Neuronal stem cell (in vitro differentiated cells): ENCODE results near the gene FAM209B.
A peak's percentile ranks its signal among the peaks of the same experiment; 100 is the strongest.

Source experiments
- DNase-seq: peaks from one replicate; pipeline ENCODE4 v3.0.0-alpha.2; 2013; ENCODE audit warnings: low spot score
- H2AFZ ChIP-seq: one replicate; pipeline ENCODE4 v1.6.1; 2013; ENCODE audit warnings: mild to moderate bottlenecking, low read length, inconsistent platforms
- H2AK5ac ChIP-seq: 2 replicates; pipeline ENCODE4 v1.6.1; 2013; ENCODE audit warnings: low read depth, mild to moderate bottlenecking, inconsistent platforms, low read length, moderate library complexity, mixed read lengths
- H2BK120ac ChIP-seq: 2 replicates; pipeline ENCODE4 v1.6.1; 2013; ENCODE audit warnings: low read depth, mild to moderate bottlenecking, inconsistent platforms, low read length, moderate library complexity, mixed read lengths
- H2BK12ac ChIP-seq: one replicate; pipeline ENCODE4 v1.6.1; 2013; ENCODE audit warnings: low read length, inconsistent platforms
- H2BK15ac ChIP-seq: 2 replicates; pipeline ENCODE4 v1.6.1; 2013; ENCODE audit warnings: mild to moderate bottlenecking, low read length, inconsistent platforms, mixed read lengths
- H2BK5ac ChIP-seq: one replicate; pipeline ENCODE4 v1.6.1; 2013; ENCODE audit warnings: inconsistent platforms, mild to moderate bottlenecking, low read length, moderate library complexity
- H3K14ac ChIP-seq: one replicate; pipeline ENCODE4 v1.6.1; 2013; ENCODE audit warnings: low read length, inconsistent platforms
- H3K18ac ChIP-seq: 2 replicates; pipeline ENCODE4 v1.6.1; 2013; ENCODE audit warnings: low read length, inconsistent platforms
- H3K23ac ChIP-seq: 2 replicates; pipeline ENCODE4 v1.6.1; 2013; ENCODE audit warnings: low read depth, mild to moderate bottlenecking, mixed read lengths, low read length, inconsistent platforms; ENCODE audit not compliant: poor library complexity
- H3K27ac ChIP-seq: replicated peaks from 3 replicates; pipeline ENCODE4 v1.5.1; 2013; ENCODE audit warnings: low read length, inconsistent platforms
- H3K27me3 ChIP-seq, 3 experiments: 2 replicates each; pipeline ENCODE4 v1.6.1; 2013; ENCODE audit warnings: low read length in 3 of 3, mild to moderate bottlenecking in 2 of 3, inconsistent platforms in 1 of 3, low read depth in 1 of 3, mixed read lengths in 1 of 3, moderate library complexity in 1 of 3; ENCODE audit not compliant: control insufficient read depth in 3 of 3, insufficient read depth in 3 of 3
- H3K36me3 ChIP-seq, 2 donors: replicated peaks in 1 of 2; 2 replicates each; pipeline ENCODE4 v1.6.1; 2013; ENCODE audit warnings: low read length in 2 of 2; ENCODE audit not compliant: control insufficient read depth in 2 of 2, insufficient read depth in 2 of 2
- H3K4ac ChIP-seq: 2 replicates; pipeline ENCODE4 v1.6.1; 2013; ENCODE audit warnings: inconsistent platforms, mild to moderate bottlenecking, low read length, moderate library complexity
- H3K4me1 ChIP-seq, 2 donors: 1 replicate in 1 of 2; 2 replicates in 1 of 2; pipeline ENCODE4 v1.6.1; 2013; ENCODE audit warnings: low read length in 2 of 2, low read depth in 1 of 2; ENCODE audit not compliant: control insufficient read depth in 2 of 2, insufficient read depth in 1 of 2
- H3K4me2 ChIP-seq: one replicate; pipeline ENCODE4 v1.6.1; 2013; ENCODE audit warnings: mild to moderate bottlenecking, low read length, inconsistent platforms; ENCODE audit not compliant: insufficient read depth, poor library complexity, severe bottlenecking
- H3K4me3 ChIP-seq, 2 donors: 2 replicates each; pipeline ENCODE4 v1.5.1; 2013; ENCODE audit warnings: low read length in 2 of 2, mild to moderate bottlenecking in 2 of 2, inconsistent platforms in 1 of 2, moderate library complexity in 1 of 2
- H3K79me1 ChIP-seq: one replicate; pipeline ENCODE4 v1.6.1; 2013; ENCODE audit warnings: low read depth, mild to moderate bottlenecking, inconsistent platforms, low read length, moderate library complexity
- H3K9ac ChIP-seq: one replicate; pipeline ENCODE4 v1.6.1; 2013; ENCODE audit warnings: mild to moderate bottlenecking, low read depth, low read length, inconsistent platforms; ENCODE audit not compliant: poor library complexity
- H3K9me3 ChIP-seq, 2 donors: replicated peaks in 1 of 2; 2 replicates each; pipeline versions ENCODE3 to v1.6.1; 2013; ENCODE audit warnings: low read length in 2 of 2, mild to moderate bottlenecking in 2 of 2, inconsistent platforms in 1 of 2, low read depth in 1 of 2, mixed read lengths in 1 of 2, moderate library complexity in 1 of 2; ENCODE audit not compliant: control insufficient read depth in 2 of 2, insufficient read depth in 1 of 2
- H4K8ac ChIP-seq: one replicate; pipeline ENCODE4 v1.6.1; 2013; ENCODE audit warnings: low read depth, mild to moderate bottlenecking, inconsistent platforms, low read length, moderate library complexity
- H4K91ac ChIP-seq: one replicate; pipeline ENCODE4 v1.6.1; 2013; ENCODE audit warnings: low read length, low read depth, mild to moderate bottlenecking, inconsistent platforms; ENCODE audit not compliant: poor library complexity
- WGBS, 2 donors: extraction: QIAGEN DNeasy Blood & Tissue Kit; methylation state at CpG; one replicate each; pipeline ENCODE4 v1.1.7; 2013; ENCODE audit warnings: missing lambda C conversion rate in 2 of 2, mixed read lengths in 1 of 2; ENCODE audit not compliant: insufficient read length in 2 of 2, insufficient replicate concordance in 1 of 2; ENCODE audit errors: extremely low coverage in 2 of 2; 5-methylcytosine and 5-hydroxymethylcytosine counted together

FAM209B gene

DNA sequence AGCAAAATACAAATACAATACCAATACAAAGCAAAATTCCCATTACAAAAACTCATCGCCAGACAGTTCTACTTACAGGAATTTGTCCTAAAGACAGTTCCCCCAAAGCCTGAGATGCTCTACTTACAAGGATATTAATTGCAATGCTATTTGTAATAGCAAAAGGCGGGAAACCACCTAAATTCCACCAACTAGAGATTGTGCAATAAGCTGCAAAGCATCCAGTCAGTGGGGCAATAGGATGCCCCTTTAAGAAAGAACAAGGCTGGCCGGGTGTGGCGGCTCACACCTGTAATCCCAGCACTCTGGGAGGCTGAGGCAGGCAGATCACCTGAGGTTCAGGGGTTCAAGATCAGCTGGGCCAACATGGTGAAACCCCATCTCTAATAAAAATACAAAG, 39.1 kb downstream of the FAM209B start:
- no peak overlapping the region for H2BK120ac ChIP-seq
- no peak overlapping the region for H2BK5ac ChIP-seq
- no peak overlapping the region for H2AK5ac ChIP-seq
- WGBS, 2 donors = no CpG with 5 or more reads among the region's 4 CpGs
- no peak overlapping the region for H4K91ac ChIP-seq
- no peak overlapping the region for H3K27ac ChIP-seq
- H3K27me3 ChIP-seq = peaks cover 0 to 12% (median 0%) of the 10 kb centered on the region in 3 experiments
- no peaks in the 10 kb centered on the region for H3K36me3 ChIP-seq
- no peak overlapping the region for H2AFZ ChIP-seq
- H3K4me1 ChIP-seq = peaks cover 0 to 7% of the 10 kb centered on the region in 2 donors
- H3K79me1 ChIP-seq = no peaks in the 10 kb centered on the region
- no peak overlapping the region for H4K8ac ChIP-seq
- H3K4me3 ChIP-seq = no peak overlapping the region
- H3K9me3 ChIP-seq = no peaks in the 10 kb centered on the region
- no peak overlapping the region for H3K4me2 ChIP-seq
- H3K4ac ChIP-seq = no peak overlapping the region
- no peak overlapping the region for H2BK12ac ChIP-seq
- H3K23ac ChIP-seq = no peak overlapping the region
- no peak for DNase-seq
- H2BK15ac ChIP-seq = no peak overlapping the region
- no peak overlapping the region for H3K18ac ChIP-seq
- H3K14ac ChIP-seq = no peak overlapping the region
- no peak overlapping the region for H3K9ac ChIP-seq

DNA sequence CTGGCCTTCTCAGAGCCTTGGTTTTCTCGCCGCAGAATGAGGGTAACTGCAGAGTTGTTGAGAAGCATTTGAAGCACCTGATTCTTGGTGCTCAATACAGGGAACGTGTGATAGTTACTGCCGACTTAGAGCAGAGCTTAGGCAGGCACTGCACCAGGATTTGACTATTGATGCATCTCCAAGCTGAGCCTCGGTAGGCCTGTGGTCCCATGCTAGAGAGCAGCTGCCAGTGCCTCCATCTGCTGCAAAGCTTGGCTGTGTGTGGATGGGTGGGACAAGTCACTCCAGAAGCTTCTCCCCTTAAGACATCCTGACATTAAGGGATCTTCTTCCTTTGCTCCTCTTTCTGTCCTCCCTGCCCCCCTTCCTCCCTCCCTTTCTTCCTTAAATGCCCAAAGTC, 40.9 kb downstream of the FAM209B start:
- Histone ChIP-seq H3K36me3 (no peaks in the 10 kb centered on the region), H3K4me1 (peaks cover 0 to 7% of the 10 kb centered on the region in 2 donors), H4K91ac (no peak overlapping the region), H3K4me3 (no peak overlapping the region), H3K4me2 (no peak overlapping the region), H2AFZ (no peak overlapping the region), H3K9me3 (no peaks in the 10 kb centered on the region), H3K9ac (no peak overlapping the region), H2BK12ac (no peak overlapping the region), H3K4ac (no peak overlapping the region), H3K18ac (no peak overlapping the region), H2BK15ac (no peak overlapping the region), H3K27me3 (peaks cover 0 to 12% (median 0%) of the 10 kb centered on the region in 3 experiments), H4K8ac (no peak overlapping the region), H2BK5ac (no peak overlapping the region), H3K14ac (no peak overlapping the region), H2BK120ac (no peak overlapping the region), H3K79me1 (no peaks in the 10 kb centered on the region), H3K27ac (no peak overlapping the region), H3K23ac (no peak overlapping the region), H2AK5ac (no peak overlapping the region)
- WGBS, 2 donors = no CpG with 5 or more reads among the region's 5 CpGs
- DNase-seq = no peak

DNA sequence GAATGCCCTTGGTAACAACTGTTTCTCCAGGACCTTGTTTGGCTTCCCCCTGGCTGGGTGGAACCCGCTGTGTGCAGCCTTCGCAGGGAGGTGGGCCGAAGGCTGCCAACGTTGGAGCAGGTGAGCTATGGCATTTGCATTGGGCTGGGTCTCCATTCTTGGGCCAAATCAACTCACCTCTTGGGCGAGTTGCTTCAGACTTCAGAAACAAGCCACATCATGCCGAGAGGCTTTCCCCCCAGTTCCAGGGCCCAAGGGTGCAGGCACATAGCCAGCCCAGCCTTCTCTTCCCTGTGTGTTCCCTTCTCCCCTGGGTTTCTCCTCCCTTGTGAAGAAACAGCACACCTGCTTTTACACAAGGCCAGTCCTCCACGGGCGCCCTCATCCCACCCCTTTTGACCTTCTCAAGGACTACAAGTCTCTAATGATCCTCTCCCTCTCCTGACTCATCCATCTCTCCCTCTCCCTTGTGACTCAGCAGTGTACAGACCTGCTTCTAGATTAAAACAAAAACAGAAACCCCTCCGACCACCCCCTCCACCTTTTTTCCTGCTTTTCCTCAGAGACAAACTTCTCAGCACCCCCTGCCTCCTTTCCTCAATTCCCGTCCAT, 41.6 kb downstream of the FAM209B start:
- H4K8ac ChIP-seq = no peak overlapping the region
- H3K14ac ChIP-seq = peak overlapping the region; percentile 84
- no peak overlapping the region for H2BK12ac ChIP-seq
- no peak overlapping the region for H3K4me3 ChIP-seq
- H3K9ac ChIP-seq = peak overlapping the region; percentile 36
- no CpG with 5 or more reads among the region's 10 CpGs for WGBS, 2 donors
- no peak overlapping the region for H2AFZ ChIP-seq
- H3K18ac ChIP-seq = peak overlapping the region; percentile 35
- no peaks in the 10 kb centered on the region for H3K9me3 ChIP-seq
- H3K4me2 ChIP-seq = no peak overlapping the region
- no peak overlapping the region for H2BK15ac ChIP-seq
- H2BK120ac ChIP-seq = no peak overlapping the region
- H3K36me3 ChIP-seq = no peaks in the 10 kb centered on the region
- no peak overlapping the region for H3K23ac ChIP-seq
- peaks cover 0 to 12% (median 0%) of the 10 kb centered on the region in 3 experiments for H3K27me3 ChIP-seq
- H3K4ac ChIP-seq = no peak overlapping the region
- peaks cover 0 to 7% of the 10 kb centered on the region in 2 donors for H3K4me1 ChIP-seq
- no peak overlapping the region for H2BK5ac ChIP-seq
- H4K91ac ChIP-seq = no peak overlapping the region
- no peak overlapping the region for H3K27ac ChIP-seq
- H2AK5ac ChIP-seq = no peak overlapping the region
- DNase-seq = no peak
- no peaks in the 10 kb centered on the region for H3K79me1 ChIP-seq

DNA sequence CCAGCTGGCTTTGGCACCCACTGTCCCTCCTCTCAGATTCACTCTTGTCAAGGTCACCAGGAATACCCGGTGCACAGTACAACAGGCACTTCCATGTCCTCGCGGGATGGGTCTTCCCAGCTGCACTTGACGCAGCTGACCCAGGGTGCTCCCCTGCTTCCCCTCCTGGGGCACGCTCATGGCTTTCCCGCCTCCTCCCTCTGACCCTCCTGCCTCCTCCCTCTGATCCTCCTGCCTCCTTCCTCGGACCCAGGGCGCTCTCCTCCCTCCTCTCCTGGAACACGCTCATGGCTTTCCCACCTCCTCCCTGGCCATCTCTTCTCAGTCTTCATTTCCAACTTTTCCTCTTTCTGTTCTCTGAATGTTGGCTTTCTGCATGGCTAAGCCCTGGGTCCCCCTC, 42.1 kb downstream of the FAM209B start:
- Histone ChIP-seq H3K4me2 (no peak overlapping the region), H3K27ac (no peak overlapping the region), H3K23ac (peak overlapping the region; percentile 81), H2BK15ac (no peak overlapping the region), H4K91ac (no peak overlapping the region), H2BK120ac (no peak overlapping the region), H2AK5ac (no peak overlapping the region), H3K9ac (no peak overlapping the region), H3K27me3 (peaks cover 0 to 13% (median 0%) of the 10 kb centered on the region in 3 experiments), H3K36me3 (no peaks in the 10 kb centered on the region), H2BK12ac (no peak overlapping the region), H3K4me3 (no peak overlapping the region), H3K4me1 (peaks cover 0 to 7% of the 10 kb centered on the region in 2 donors), H3K9me3 (no peaks in the 10 kb centered on the region), H2BK5ac (no peak overlapping the region), H3K18ac (no peak overlapping the region), H3K79me1 (no peaks in the 10 kb centered on the region), H3K4ac (no peak overlapping the region), H3K14ac (peak overlapping the region; percentile 84), H4K8ac (no peak overlapping the region), H2AFZ (no peak overlapping the region)
- DNase-seq = no peak
- no CpG with 5 or more reads among the region's 9 CpGs for WGBS, 2 donors
